Measurements from ENCODE around the gene PUS7L. TPM values are rescaled to one million over a fixed set of nuclear protein-coding genes. Genes with fewer than 3 reads are reported as not detected.

Gene PUS7L
- polyA plus RNA-seq, 1 donor from 2014 or later: 29.2 TPM

GRCh38 chr12:43675048-43675904 lies 83.3 kb downstream of the PUS7L start:
- no peak overlapping the region for H3K4me3 ChIP-seq (ENCODE audit: low read length)
- no peaks in the 10 kb centered on the region for H4K20me1 ChIP-seq (ENCODE audit: insufficient read depth)
- no peaks in the 10 kb centered on the region for H3K9me3 ChIP-seq (ENCODE audit: low read length)
- H3K36me3 ChIP-seq (ENCODE audit: insufficient read depth, low read length): no peaks in the 10 kb centered on the region
- H3K79me2 ChIP-seq (replicated peaks; ENCODE audit: insufficient read depth, low read length): no peaks in the 10 kb centered on the region
- no peak for TF ChIP-seq SMC3 (conservative IDR thresholded peaks at IDR 0.05; ENCODE audit: poor library complexity)
- no peak for TF ChIP-seq MXI1 (conservative IDR thresholded peaks at IDR 0.05; ENCODE audit: poor library complexity, severe bottlenecking)
- TF ChIP-seq EP300 (conservative IDR thresholded peaks at IDR 0.05; ENCODE audit: poor library complexity, severe bottlenecking): no peak
- TF ChIP-seq EZH2 (IDR thresholded peaks at IDR 0.05; ENCODE audit: borderline replicate concordance, insufficient read depth, low read length, poor library complexity, severe bottlenecking): no peak
- TF ChIP-seq, protein P1, sequence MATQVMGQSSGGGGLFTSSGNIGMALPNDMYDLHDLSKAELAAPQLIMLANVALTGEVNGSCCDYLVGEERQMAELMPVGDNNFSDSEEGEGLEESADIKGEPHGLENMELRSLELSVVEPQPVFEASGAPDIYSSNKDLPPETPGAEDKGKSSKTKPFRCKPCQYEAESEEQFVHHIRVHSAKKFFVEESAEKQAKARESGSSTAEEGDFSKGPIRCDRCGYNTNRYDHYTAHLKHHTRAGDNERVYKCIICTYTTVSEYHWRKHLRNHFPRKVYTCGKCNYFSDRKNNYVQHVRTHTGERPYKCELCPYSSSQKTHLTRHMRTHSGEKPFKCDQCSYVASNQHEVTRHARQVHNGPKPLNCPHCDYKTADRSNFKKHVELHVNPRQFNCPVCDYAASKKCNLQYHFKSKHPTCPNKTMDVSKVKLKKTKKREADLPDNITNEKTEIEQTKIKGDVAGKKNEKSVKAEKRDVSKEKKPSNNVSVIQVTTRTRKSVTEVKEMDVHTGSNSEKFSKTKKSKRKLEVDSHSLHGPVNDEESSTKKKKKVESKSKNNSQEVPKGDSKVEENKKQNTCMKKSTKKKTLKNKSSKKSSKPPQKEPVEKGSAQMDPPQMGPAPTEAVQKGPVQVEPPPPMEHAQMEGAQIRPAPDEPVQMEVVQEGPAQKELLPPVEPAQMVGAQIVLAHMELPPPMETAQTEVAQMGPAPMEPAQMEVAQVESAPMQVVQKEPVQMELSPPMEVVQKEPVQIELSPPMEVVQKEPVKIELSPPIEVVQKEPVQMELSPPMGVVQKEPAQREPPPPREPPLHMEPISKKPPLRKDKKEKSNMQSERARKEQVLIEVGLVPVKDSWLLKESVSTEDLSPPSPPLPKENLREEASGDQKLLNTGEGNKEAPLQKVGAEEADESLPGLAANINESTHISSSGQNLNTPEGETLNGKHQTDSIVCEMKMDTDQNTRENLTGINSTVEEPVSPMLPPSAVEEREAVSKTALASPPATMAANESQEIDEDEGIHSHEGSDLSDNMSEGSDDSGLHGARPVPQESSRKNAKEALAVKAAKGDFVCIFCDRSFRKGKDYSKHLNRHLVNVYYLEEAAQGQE (IDR thresholded peaks at IDR 0.05; ENCODE audit: borderline replicate concordance): no peak
- TF ChIP-seq TAF1 (IDR thresholded peaks at IDR 0.05; ENCODE audit: low read depth): no peak
- TF ChIP-seq POLR2AphosphoS5 (IDR thresholded peaks at IDR 0.05): no peak
- TF ChIP-seq RAD21 (conservative IDR thresholded peaks at IDR 0.05): no peak
- TF ChIP-seq, protein P2, sequence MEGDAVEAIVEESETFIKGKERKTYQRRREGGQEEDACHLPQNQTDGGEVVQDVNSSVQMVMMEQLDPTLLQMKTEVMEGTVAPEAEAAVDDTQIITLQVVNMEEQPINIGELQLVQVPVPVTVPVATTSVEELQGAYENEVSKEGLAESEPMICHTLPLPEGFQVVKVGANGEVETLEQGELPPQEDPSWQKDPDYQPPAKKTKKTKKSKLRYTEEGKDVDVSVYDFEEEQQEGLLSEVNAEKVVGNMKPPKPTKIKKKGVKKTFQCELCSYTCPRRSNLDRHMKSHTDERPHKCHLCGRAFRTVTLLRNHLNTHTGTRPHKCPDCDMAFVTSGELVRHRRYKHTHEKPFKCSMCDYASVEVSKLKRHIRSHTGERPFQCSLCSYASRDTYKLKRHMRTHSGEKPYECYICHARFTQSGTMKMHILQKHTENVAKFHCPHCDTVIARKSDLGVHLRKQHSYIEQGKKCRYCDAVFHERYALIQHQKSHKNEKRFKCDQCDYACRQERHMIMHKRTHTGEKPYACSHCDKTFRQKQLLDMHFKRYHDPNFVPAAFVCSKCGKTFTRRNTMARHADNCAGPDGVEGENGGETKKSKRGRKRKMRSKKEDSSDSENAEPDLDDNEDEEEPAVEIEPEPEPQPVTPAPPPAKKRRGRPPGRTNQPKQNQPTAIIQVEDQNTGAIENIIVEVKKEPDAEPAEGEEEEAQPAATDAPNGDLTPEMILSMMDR (IDR thresholded peaks at IDR 0.05; ENCODE audit: poor library complexity, severe bottlenecking): no peak
- no peak overlapping the region for H3K27ac ChIP-seq (ENCODE audit: low read length)
- H3K27me3 ChIP-seq (ENCODE audit: insufficient read depth, low read depth, low read length): no peaks in the 10 kb centered on the region
- H3F3A ChIP-seq (ENCODE audit: insufficient read depth, low read length, poor library complexity, severe bottlenecking): no peaks in the 10 kb centered on the region
- H3K9ac ChIP-seq (ENCODE audit: low read length): no peak overlapping the region
- no peak overlapping the region for H2AFZ ChIP-seq (ENCODE audit: low read depth, low read length)
- no peaks in the 10 kb centered on the region for H3K9me2 ChIP-seq (ENCODE audit: insufficient read depth, low read length)
- no peak overlapping the region for H3K4me2 ChIP-seq (ENCODE audit: low read length)

DNA sequence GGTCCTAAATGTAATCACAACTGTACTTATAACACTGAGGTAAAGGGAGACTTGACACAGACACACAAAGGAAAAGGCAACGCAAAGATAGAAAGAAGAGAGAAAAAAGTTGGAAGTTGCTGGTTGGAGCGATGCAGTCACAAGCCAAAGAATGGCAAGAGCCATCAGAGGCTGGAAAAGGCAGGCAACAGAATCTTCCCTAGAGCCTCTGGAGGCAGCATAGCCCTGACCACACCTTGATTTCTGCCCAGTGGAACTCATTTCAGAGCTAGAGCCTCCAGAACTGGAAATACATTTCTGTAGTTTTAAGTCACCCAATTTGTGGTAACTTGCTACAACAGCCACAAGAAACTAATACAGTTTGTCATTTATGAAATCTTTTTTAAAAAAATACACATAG lies 89.2 kb downstream of the PUS7L start:
- H3F3A ChIP-seq (ENCODE audit: insufficient read depth, low read length, poor library complexity, severe bottlenecking): no peaks in the 10 kb centered on the region
- no peaks in the 10 kb centered on the region for H3K36me3 ChIP-seq (ENCODE audit: insufficient read depth, low read length)
- no peak overlapping the region for H3K4me2 ChIP-seq (ENCODE audit: low read length)
- no peaks in the 10 kb centered on the region for H3K79me2 ChIP-seq (replicated peaks; ENCODE audit: insufficient read depth, low read length)
- no peak overlapping the region for H3K27ac ChIP-seq (ENCODE audit: low read length)
- no peak overlapping the region for H3K4me3 ChIP-seq (ENCODE audit: low read length)
- H3K9me3 ChIP-seq (ENCODE audit: low read length): no peaks in the 10 kb centered on the region
- TF ChIP-seq RAD21 (conservative IDR thresholded peaks at IDR 0.05) (no peak), SMC3 (conservative IDR thresholded peaks at IDR 0.05; ENCODE audit: poor library complexity) (no peak), EZH2 (IDR thresholded peaks at IDR 0.05; ENCODE audit: borderline replicate concordance, insufficient read depth, low read length, poor library complexity, severe bottlenecking) (no peak), POLR2AphosphoS5 (IDR thresholded peaks at IDR 0.05) (no peak), EP300 (conservative IDR thresholded peaks at IDR 0.05; ENCODE audit: poor library complexity, severe bottlenecking) (no peak), MXI1 (conservative IDR thresholded peaks at IDR 0.05; ENCODE audit: poor library complexity, severe bottlenecking) (no peak), TAF1 (IDR thresholded peaks at IDR 0.05; ENCODE audit: low read depth) (no peak)
- TF ChIP-seq, protein P2 (IDR thresholded peaks at IDR 0.05; ENCODE audit: poor library complexity, severe bottlenecking): no peak
- TF ChIP-seq, protein P1 (IDR thresholded peaks at IDR 0.05; ENCODE audit: borderline replicate concordance): no peak
- no peaks in the 10 kb centered on the region for H3K9me2 ChIP-seq (ENCODE audit: insufficient read depth, low read length)
- H3K9ac ChIP-seq (ENCODE audit: low read length): no peak overlapping the region
- no peaks in the 10 kb centered on the region for H4K20me1 ChIP-seq (ENCODE audit: insufficient read depth)
- no peak overlapping the region for H2AFZ ChIP-seq (ENCODE audit: low read depth, low read length)
- H3K27me3 ChIP-seq (ENCODE audit: insufficient read depth, low read depth, low read length): no peaks in the 10 kb centered on the region
